ENCODE data around the gene C6orf47. TPM values are rescaled to one million over a fixed set of nuclear protein-coding genes. Genes with fewer than 3 reads are reported as not detected.

C6orf47 gene
- total and polyA plus RNA-seq, 2 of the 13 experiments (the other 11 are each of a cell fraction or from before 2014, with no cell fraction given), result 1.7 to 18.1 TPM

- Histone ChIP-seq H3K4me1 (ENCODE audit: insufficient read depth, low read length) (no peaks in the 10 kb centered on the region), H3K27ac (ENCODE audit: extremely low read length, insufficient read depth, low read length) (no peak overlapping the region), H4K20me1 (ENCODE audit: insufficient read depth, low read length) (0 out of 2 replicates have a peak, but pooled peaks cover 2% of the 10 kb centered on the region), H3K4me3 (replicated peaks in 1 of 3; ENCODE audit: insufficient read depth in 1 of 3, low read depth in 2 of 3, low read length in 3 of 3) (no peak overlapping the region), H3K79me2 (ENCODE audit: insufficient read depth, low read length) (no peaks in the 10 kb centered on the region), H3K27me3 (ENCODE audit: control insufficient read depth in 1 of 2, insufficient read depth in 2 of 2, low read length in 2 of 2) (no peaks in the 10 kb centered on the region), H2AFZ (ENCODE audit: low read length) (no peak overlapping the region), H3K9ac (ENCODE audit: insufficient read depth, low read depth, low read length) (no peak overlapping the region), H3K4me2 (ENCODE audit: low read depth, low read length) (no peak overlapping the region), H3K9me3 (ENCODE audit: low read length) (no peaks in the 10 kb centered on the region), H3K36me3 (replicated peaks in 1 of 2; ENCODE audit: control insufficient read depth in 1 of 2, insufficient read depth in 2 of 2, low read length in 2 of 2) (peaks cover 76 to 100% of the 10 kb centered on the region in 2 experiments)
- BruUV-seq (replicated peaks), result no TSS peak
- 98% methylated on average over 25 of the region's 25 CpGs for WGBS (ENCODE audit: low lambda C conversion rate)
- ChIA-PET POLR2A (interaction anchor here (1.1 to 2.9 kb wide), 4 partner anchors 9 to 30 kb away, joined by 3 to 11 read pairs (median 7); partner anchors contain the start of genes APOM and C6orf47), CTCF (ENCODE audit: low intra/inter-chr PET ratio, low total read pairs) (no interaction called here)
- DNase-seq (ENCODE audit: low spot score), result no peak
- intact Hi-C loops (cut with micrococcal nuclease; ENCODE audit: unreplicated experiment), result no loop called here
- TF ChIP-seq U2AF1 (optimal IDR thresholded peaks at IDR 0.05; ENCODE audit: low read depth, low read length) (no peak), TEAD2 (CRISPR knock-in tag; IDR thresholded peaks at IDR 0.05) (no peak), POLR2G (IDR thresholded peaks at IDR 0.05; ENCODE audit: low read depth, low read length) (peak; percentile 53; the same call in 1 of the 2 replicates), AGO2 (optimal IDR thresholded peaks at IDR 0.05; ENCODE audit: low read depth, low read length) (peak; percentile 18), SSRP1 (CRISPR knock-in tag; IDR thresholded peaks at IDR 0.05) (0 out of 2 replicates have a peak, but pooled peaks have one; percentile 49), RBM22 (optimal IDR thresholded peaks at IDR 0.05; ENCODE audit: low read length) (peak; percentile 81), RBFOX2 (IDR thresholded peaks at IDR 0.05; ENCODE audit: low read depth, low read length) (peak; percentile 54), IRF9 (CRISPR knock-in tag; IDR thresholded peaks at IDR 0.05; ENCODE audit: borderline replicate concordance) (no peak), SP4 (CRISPR knock-in tag; IDR thresholded peaks at IDR 0.05) (0 out of 2 replicates have a peak, but pooled peaks have one; percentile 36)
- FAIRE-seq, result no peak
- in situ Hi-C loops (cut with HindIII; ENCODE audit: extremely low pct_ligation_motif_present, low pct_unique_long_range_greater_than_20kb), result no loop called here
- ATAC-seq, result no peak
Measured at GRCh38 chr6:31630177-31630934, 30.2 kb downstream of the C6orf47 start.

Measured in HepG2 (cell line).